ENCODE data around the gene TMEM94. TPM values are rescaled to one million over a fixed set of nuclear protein-coding genes. Genes with fewer than 3 reads are reported as not detected.

Gene TMEM94
- total RNA-seq, 1 experiment from 2014 or later, result 129 TPM

GRCh38 chr17:75509528-75510258 is 53.3 kb downstream of the TMEM94 start:
- ChIA-PET CTCF (no interaction called here), POLR2A (no interaction called here)
- in situ Hi-C loops (cut with HindIII; ENCODE audit: low pct_unique_long_range_greater_than_20kb, low sequenced_read_pairs), result no loop called here
- peaks cover 42% of the 10 kb centered on the region for H3K4me1 ChIP-seq (ENCODE audit: control insufficient read depth, insufficient read depth, low read length)
- no peaks in the 10 kb centered on the region for H3K27me3 ChIP-seq (ENCODE audit: control insufficient read depth, insufficient read depth, low read length)
- no peaks in the 10 kb centered on the region for H3K9me3 ChIP-seq (ENCODE audit: control insufficient read depth, insufficient read depth, low read depth, low read length)
- no TSS peak for BruUV-seq (replicated peaks)
- ATAC-seq, result no peak
- intact Hi-C loops (cut with micrococcal nuclease; ENCODE audit: unreplicated experiment), result loop anchor here (5.0 kb wide), 1 partner anchor 82 kb away; no protein-coding TSS in a partner anchor
- TF ChIP-seq, protein P1, sequence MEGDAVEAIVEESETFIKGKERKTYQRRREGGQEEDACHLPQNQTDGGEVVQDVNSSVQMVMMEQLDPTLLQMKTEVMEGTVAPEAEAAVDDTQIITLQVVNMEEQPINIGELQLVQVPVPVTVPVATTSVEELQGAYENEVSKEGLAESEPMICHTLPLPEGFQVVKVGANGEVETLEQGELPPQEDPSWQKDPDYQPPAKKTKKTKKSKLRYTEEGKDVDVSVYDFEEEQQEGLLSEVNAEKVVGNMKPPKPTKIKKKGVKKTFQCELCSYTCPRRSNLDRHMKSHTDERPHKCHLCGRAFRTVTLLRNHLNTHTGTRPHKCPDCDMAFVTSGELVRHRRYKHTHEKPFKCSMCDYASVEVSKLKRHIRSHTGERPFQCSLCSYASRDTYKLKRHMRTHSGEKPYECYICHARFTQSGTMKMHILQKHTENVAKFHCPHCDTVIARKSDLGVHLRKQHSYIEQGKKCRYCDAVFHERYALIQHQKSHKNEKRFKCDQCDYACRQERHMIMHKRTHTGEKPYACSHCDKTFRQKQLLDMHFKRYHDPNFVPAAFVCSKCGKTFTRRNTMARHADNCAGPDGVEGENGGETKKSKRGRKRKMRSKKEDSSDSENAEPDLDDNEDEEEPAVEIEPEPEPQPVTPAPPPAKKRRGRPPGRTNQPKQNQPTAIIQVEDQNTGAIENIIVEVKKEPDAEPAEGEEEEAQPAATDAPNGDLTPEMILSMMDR (IDR thresholded peaks at IDR 0.05), result no peak
- TF ChIP-seq POLR2AphosphoS5 (IDR thresholded peaks at IDR 0.05; ENCODE audit: low read depth, low read length) (no peak), REST (IDR thresholded peaks at IDR 0.05; ENCODE audit: insufficient read depth in 1 of 2, low read depth in 2 of 2, low read length in 1 of 2) (no peak), TCF7L2 (IDR thresholded peaks at IDR 0.05; ENCODE audit: low read depth, low read length) (no peak), SIN3A (IDR thresholded peaks at IDR 0.05; ENCODE audit: borderline replicate concordance, insufficient read depth, low read depth, low read length) (no peak)
- no peak overlapping the region for H3K4me3 ChIP-seq (ENCODE audit: low read depth in 2 of 2, low read length in 2 of 2)
- no peaks in the 10 kb centered on the region; the same call in 1 of the 2 replicates for H3K36me3 ChIP-seq (ENCODE audit: control insufficient read depth, insufficient read depth, low read length)
- DNase-seq (ENCODE audit: low read depth, low spot score), result no peak
- H3K27ac ChIP-seq (ENCODE audit: low read length), result no peak overlapping the region

- Histone ChIP-seq H3K4me1 (ENCODE audit: control insufficient read depth, insufficient read depth, low read length) (peaks cover 42% of the 10 kb centered on the region), H3K4me3 (ENCODE audit: low read depth in 2 of 2, low read length in 2 of 2) (no peak overlapping the region), H3K9me3 (ENCODE audit: control insufficient read depth, insufficient read depth, low read depth, low read length) (no peaks in the 10 kb centered on the region), H3K27ac (ENCODE audit: low read length) (no peak overlapping the region), H3K27me3 (ENCODE audit: control insufficient read depth, insufficient read depth, low read length) (no peaks in the 10 kb centered on the region), H3K36me3 (ENCODE audit: control insufficient read depth, insufficient read depth, low read length) (peaks cover 5% of the 10 kb centered on the region; the same call in 1 of the 2 replicates)
- no TSS peak for BruUV-seq (replicated peaks)
- ChIA-PET POLR2A (no interaction called here), CTCF (no interaction called here)
- no peak for DNase-seq (ENCODE audit: low read depth, low spot score)
- TF ChIP-seq REST (IDR thresholded peaks at IDR 0.05; ENCODE audit: insufficient read depth in 1 of 2, low read depth in 2 of 2, low read length in 1 of 2) (no peak), TCF7L2 (IDR thresholded peaks at IDR 0.05; ENCODE audit: low read depth, low read length) (no peak), POLR2AphosphoS5 (IDR thresholded peaks at IDR 0.05; ENCODE audit: low read depth, low read length) (no peak), SIN3A (IDR thresholded peaks at IDR 0.05; ENCODE audit: borderline replicate concordance, insufficient read depth, low read depth, low read length) (no peak)
- TF ChIP-seq, protein P1 (IDR thresholded peaks at IDR 0.05), result no peak
- ATAC-seq, result no peak
- in situ Hi-C loops (cut with HindIII; ENCODE audit: low pct_unique_long_range_greater_than_20kb, low sequenced_read_pairs), result no loop called here
- intact Hi-C loops (cut with micrococcal nuclease; ENCODE audit: unreplicated experiment), result no loop called here
Measured at GRCh38 chr17:75511270-75511609, 54.8 kb downstream of the TMEM94 start.
